ENCODE measurements around the gene CNPY3.

DNA sequence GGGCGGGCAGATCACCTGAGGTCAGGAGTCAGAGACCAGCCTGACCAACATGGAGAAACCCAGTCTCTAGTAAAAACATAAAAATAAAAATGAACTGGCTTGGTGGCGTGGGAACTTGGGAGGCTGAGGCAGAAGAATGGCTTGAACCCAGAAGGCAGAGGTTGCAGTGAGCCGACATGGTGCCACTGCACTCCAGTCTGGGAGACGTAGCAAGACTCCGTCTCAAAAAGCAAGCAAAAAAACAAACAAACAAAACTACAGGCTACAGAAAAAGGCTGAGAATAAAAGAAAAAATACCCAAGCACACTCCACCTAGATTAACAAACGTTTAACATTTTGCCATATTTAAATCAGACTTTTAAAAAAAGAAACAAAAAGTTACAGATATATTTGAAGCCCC is 7.5 kb upstream of the CNPY3 start:
- no peak for TF ChIP-seq EZH2phosphoT487 (IDR thresholded peaks at IDR 0.05; ENCODE audit: borderline replicate concordance, low read depth)
- no peak for TF ChIP-seq GABPA (IDR thresholded peaks at IDR 0.05; ENCODE audit: low read depth)
- TF ChIP-seq, protein P1, sequence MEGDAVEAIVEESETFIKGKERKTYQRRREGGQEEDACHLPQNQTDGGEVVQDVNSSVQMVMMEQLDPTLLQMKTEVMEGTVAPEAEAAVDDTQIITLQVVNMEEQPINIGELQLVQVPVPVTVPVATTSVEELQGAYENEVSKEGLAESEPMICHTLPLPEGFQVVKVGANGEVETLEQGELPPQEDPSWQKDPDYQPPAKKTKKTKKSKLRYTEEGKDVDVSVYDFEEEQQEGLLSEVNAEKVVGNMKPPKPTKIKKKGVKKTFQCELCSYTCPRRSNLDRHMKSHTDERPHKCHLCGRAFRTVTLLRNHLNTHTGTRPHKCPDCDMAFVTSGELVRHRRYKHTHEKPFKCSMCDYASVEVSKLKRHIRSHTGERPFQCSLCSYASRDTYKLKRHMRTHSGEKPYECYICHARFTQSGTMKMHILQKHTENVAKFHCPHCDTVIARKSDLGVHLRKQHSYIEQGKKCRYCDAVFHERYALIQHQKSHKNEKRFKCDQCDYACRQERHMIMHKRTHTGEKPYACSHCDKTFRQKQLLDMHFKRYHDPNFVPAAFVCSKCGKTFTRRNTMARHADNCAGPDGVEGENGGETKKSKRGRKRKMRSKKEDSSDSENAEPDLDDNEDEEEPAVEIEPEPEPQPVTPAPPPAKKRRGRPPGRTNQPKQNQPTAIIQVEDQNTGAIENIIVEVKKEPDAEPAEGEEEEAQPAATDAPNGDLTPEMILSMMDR (IDR thresholded peaks at IDR 0.05), result no peak
- no peak for TF ChIP-seq RCOR1 (IDR thresholded peaks at IDR 0.05; ENCODE audit: low read length)
- TF ChIP-seq, protein P2, sequence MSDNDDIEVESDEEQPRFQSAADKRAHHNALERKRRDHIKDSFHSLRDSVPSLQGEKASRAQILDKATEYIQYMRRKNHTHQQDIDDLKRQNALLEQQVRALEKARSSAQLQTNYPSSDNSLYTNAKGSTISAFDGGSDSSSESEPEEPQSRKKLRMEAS (IDR thresholded peaks at IDR 0.05; ENCODE audit: low read depth), result no peak
- TF ChIP-seq POLR2AphosphoS5 (IDR thresholded peaks at IDR 0.05; ENCODE audit: low read depth, low read length), result no peak
- no peak for TF ChIP-seq RAD21 (IDR thresholded peaks at IDR 0.05; ENCODE audit: low read length)
- TF ChIP-seq, protein P3, sequence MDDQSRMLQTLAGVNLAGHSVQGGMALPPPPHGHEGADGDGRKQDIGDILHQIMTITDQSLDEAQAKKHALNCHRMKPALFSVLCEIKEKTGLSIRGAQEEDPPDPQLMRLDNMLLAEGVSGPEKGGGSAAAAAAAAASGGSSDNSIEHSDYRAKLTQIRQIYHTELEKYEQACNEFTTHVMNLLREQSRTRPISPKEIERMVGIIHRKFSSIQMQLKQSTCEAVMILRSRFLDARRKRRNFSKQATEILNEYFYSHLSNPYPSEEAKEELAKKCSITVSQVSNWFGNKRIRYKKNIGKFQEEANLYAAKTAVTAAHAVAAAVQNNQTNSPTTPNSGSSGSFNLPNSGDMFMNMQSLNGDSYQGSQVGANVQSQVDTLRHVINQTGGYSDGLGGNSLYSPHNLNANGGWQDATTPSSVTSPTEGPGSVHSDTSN (IDR thresholded peaks at IDR 0.05), result no peak
- no peak for TF ChIP-seq JUND (IDR thresholded peaks at IDR 0.05)
- no peak for TF ChIP-seq FOXJ3 (CRISPR knock-in tag; IDR thresholded peaks at IDR 0.05)
- TF ChIP-seq, protein P4, sequence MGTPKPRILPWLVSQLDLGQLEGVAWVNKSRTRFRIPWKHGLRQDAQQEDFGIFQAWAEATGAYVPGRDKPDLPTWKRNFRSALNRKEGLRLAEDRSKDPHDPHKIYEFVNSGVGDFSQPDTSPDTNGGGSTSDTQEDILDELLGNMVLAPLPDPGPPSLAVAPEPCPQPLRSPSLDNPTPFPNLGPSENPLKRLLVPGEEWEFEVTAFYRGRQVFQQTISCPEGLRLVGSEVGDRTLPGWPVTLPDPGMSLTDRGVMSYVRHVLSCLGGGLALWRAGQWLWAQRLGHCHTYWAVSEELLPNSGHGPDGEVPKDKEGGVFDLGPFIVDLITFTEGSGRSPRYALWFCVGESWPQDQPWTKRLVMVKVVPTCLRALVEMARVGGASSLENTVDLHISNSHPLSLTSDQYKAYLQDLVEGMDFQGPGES (IDR thresholded peaks at IDR 0.05; ENCODE audit: low read depth, low read length), result no peak
